Activated CD8-positive, alpha-beta memory T cell treated with anti-CD3 and anti-CD28 coated beads, Interleukin-2, amount 50 U/mL, for 4 hours (primary cell): Measurements from ENCODE around the gene ISLR2.
"Not testable (repeated sequence)": the region's sequence is repeated elsewhere in the genome, so short reads cannot be mapped to it uniquely, and the experiment has no call there.

Experiments used
- DNase-seq: peaks from one replicate; pipeline ENCODE4 v3.0.0-alpha.2; 2020

ISLR2 gene

DNA sequence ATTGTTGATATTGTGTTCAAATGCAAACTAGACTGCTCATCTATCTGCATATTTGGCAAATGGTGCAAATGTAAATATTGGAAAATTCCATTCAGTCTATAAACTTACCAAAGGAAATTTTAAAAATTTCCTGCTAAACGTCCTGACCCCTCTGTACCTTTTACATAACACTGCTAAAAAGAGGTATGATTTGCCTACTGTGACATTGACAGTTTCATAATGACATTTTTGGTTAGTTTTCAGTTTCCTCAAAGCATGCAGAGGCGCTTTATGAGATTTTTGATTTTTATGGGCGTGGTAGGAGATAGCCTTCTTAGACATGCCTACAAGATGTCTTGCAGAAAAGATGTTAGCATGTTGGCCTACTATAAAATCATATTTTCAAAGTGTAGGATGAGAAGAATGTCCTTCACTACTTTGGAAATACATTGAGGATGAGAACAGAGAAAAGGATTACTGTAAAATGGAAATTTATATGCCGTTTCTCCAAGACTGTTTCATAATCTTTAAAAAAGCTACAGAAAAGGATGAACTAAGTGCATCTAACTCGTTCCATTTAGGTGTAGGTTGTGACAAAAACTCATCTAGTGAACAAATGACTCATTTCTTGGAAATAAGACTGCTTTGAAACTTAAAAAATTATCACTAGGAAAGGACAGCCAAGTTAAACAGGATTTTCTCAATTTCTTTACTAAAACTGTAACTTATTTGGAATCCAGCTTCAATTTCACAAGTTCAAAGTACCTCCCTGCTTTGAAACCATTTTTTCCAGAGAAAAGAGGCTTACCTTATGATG, 28.7 kb downstream of the ISLR2 start:
- DNase-seq: no peak

- no peak for DNase-seq
These were observed 29.4 kb downstream of the ISLR2 start for GRCh38 chr15:74159773-74160172.

DNA sequence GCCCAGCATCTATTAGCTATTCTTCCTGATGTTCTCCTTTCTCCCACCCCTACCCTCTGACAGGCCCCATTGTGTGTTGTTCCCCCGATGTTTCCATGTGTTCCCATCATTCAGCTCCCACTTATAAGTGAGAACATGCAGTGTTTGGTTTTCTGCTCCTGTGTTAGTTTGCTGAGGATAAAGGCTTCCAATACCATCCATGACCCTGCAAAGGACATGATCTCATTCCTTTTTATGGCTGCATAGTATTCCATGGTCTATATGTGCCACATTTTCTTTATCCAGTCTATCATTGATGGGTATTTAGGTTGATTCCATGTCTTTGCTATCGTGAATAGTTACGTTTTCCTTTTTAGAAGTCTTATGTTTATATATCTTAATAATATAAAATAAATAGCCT, 30.0 kb downstream of the ISLR2 start:
- DNase-seq: not testable (repeated sequence)

GRCh38 chr15:74162195-74162536, 31.8 kb downstream of the ISLR2 start:
- not testable (repeated sequence) for DNase-seq

DNA sequence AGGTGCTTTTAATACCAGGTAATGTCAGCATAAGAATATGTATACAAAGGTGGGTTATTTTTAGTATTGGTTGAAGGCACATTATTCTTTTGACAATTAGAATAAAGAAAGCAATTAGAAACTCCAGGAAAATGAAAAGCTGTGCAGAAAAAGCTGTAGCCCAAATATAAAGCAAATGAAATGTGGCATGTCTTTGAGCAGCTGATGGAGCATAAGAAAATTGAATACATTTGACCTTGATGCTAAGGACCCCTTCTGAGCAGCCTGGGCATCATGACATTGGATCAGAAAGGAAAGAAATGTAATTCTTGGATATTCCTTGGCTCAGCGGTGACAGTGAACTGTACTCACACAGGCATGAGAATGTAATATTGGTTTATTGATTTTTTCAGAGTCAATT, 35.1 kb downstream of the ISLR2 start:
- DNase-seq: no peak

- no peak for DNase-seq
These were observed 37.5 kb downstream of the ISLR2 start for GRCh38 chr15:74167891-74168331.

DNA sequence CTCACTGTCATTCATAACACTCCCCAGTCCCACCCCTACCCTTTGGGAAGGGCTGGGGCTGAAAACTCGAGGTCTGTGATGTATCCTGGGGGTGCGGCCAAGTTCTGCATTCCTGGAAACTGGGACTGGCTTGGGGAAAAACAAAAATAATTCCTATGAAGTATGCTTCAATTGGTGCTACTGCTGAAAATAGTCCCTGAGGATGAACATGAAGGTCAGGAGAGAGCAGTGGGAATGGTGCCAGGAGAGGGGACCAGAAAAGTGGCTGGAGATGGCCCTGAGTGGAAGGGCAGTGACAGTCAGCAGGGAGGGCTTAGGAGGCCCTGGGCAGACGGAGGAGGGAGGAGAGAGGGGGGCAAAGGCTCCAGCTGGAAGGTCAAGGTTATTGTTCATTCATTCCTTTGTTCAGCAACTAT, 38.3 kb downstream of the ISLR2 start:
- DNase-seq: no peak

DNA sequence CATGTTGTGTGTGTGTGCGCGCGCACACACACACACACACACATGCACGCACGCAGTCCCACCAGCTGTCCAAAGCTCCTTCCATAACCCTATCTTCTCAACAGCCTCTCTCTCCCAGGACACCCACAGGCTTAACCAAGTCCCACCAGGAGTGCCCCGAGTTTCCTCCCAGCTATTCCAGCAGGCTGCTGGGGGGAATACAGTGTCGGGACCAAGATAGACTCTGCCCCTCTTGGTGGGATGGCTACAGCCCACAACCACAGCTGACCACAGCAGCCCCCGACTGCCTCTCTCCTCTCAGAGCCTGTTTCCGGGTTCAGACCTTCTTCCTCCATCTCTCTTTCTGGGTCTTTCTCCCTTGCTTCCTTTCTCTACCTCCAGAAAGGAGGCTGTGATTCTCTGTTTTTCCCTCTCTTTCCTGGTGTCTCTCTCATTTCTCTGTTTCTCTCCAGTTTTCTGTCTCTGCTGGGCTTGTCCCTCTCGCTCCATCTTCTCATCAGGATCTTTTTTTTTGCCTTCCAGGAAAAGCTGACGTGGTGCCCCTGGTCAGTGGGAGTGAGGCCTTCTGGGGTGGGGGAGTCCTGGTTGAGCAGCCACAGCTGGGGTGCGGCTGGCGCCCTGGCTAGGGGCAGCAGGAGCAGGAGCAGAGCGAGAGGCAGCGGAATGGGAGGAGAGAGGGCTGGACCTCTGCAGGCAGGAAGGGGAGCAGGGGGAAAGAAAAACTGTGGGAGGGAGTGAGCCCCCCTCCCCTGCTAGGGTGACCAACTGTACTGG, 39.9 kb downstream of the ISLR2 start:
- DNase-seq: no peak

DNA sequence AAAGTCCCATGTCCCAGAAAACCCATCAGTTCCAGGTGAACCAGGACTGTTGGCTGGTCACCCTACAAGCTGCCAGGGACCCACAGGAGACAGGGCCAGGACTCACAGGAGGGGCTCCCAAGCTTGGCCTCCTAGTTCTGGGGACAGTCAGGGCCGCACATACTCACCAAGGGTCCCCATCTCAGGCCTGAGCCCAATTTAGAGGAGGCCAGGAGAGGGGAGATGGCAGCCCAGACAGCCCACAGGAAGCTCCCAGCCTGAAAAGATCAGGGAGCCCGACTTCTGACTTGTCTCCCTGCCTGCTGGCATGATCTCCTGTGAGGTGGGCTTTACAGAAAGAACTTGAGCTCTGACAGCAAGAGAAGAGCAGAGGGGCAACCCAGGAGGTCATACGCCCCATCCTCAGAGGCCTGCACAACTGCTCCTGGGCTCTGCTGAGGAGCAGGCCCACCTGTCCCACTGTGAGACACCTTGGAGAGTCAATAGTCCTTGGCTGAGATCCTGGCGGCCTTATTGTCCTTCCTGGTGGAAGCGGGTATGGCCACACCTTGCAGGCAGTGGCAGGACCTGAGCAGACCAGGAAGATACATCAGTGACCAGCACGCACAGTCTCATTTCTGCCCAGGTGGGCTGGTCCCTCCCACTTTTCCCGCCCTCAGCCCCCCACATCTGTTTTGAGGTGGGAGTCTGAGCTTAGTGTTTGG, 40.6 kb downstream of the ISLR2 start:
- no peak for DNase-seq

DNA sequence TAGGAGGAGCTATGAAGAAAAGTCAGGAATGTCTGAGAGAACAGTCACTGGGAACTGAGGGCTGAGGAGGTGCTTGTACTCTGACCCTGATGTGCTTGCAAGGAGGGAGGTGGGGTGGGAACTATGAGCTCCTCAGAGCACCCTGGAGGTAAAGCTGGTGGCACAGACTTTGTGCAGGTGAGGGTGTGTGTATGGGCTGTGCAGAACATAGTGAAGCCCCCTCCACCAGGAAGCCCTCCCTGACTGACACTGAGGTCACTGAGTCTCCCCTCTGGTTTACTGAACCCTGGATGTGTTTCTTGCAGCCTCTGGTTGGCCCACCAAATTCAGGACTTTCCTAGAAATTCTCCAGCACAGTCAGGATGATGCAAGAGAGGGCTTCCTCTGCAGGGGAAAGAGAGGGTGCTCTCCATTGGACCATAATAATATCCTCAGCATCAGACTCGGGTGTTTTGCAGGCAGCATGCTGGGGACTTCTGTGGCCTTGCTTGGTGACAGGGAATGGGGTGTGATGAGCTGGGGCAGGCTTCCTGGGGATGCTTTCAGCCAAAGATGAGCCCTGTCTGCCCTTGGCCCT, 41.7 kb downstream of the ISLR2 start:
- no peak for DNase-seq

GRCh38 chr15:74172701-74173379, 42.5 kb downstream of the ISLR2 start:
- no peak for DNase-seq

- DNase-seq: no peak
These were observed 43.2 kb downstream of the ISLR2 start, which contains the start of gene ISLR for GRCh38 chr15:74173380-74174218. TSS of gene ISLR (plus strand) at chr15:74173710. CDS start at chr15:74174859, 1,149 bp downstream.

- DNase-seq: no peak
These were observed 44.0 kb downstream of the ISLR2 start for GRCh38 chr15:74174219-74174957.

GRCh38 chr15:74174958-74175253, 44.5 kb downstream of the ISLR2 start:
- DNase-seq: no peak

DNA sequence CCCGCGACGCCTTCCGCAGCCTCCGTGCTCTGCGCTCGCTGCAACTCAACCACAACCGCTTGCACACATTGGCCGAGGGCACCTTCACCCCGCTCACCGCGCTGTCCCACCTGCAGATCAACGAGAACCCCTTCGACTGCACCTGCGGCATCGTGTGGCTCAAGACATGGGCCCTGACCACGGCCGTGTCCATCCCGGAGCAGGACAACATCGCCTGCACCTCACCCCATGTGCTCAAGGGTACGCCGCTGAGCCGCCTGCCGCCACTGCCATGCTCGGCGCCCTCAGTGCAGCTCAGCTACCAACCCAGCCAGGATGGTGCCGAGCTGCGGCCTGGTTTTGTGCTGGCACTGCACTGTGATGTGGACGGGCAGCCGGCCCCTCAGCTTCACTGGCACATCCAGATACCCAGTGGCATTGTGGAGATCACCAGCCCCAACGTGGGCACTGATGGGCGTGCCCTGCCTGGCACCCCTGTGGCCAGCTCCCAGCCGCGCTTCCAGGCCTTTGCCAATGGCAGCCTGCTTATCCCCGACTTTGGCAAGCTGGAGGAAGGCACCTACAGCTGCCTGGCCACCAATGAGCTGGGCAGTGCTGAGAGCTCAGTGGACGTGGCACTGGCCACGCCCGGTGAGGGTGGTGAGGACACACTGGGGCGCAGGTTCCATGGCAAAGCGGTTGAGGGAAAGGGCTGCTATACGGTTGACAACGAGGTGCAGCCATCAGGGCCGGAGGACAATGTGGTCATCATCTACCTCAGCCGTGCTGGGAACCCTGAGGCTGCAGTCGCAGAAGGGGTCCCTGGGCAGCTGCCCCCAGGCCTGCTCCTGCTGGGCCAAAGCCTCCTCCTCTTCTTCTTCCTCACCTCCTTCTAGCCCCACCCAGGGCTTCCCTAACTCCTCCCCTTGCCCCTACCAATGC, 45.1 kb downstream of the ISLR2 start:
- no peak for DNase-seq

GRCh38 chr15:74176262-74177214, 46.2 kb downstream of the ISLR2 start:
- DNase-seq: no peak

- no peak for DNase-seq
These were observed 48.1 kb downstream of the ISLR2 start for GRCh38 chr15:74178326-74179100.
